ENCODE data around the gene IL6R. TPM values are rescaled to one million over a fixed set of nuclear protein-coding genes. Genes with fewer than 3 reads are reported as not detected.
"Not testable (repeated sequence)": the region's sequence is repeated elsewhere in the genome, so short reads cannot be mapped to it uniquely, and the experiment has no call there.

The IL6R gene
- 22.4 and 32.6 TPM in 2 replicates for total RNA-seq (2014; rRNA removed; shearing (Covaris generic))

DNA sequence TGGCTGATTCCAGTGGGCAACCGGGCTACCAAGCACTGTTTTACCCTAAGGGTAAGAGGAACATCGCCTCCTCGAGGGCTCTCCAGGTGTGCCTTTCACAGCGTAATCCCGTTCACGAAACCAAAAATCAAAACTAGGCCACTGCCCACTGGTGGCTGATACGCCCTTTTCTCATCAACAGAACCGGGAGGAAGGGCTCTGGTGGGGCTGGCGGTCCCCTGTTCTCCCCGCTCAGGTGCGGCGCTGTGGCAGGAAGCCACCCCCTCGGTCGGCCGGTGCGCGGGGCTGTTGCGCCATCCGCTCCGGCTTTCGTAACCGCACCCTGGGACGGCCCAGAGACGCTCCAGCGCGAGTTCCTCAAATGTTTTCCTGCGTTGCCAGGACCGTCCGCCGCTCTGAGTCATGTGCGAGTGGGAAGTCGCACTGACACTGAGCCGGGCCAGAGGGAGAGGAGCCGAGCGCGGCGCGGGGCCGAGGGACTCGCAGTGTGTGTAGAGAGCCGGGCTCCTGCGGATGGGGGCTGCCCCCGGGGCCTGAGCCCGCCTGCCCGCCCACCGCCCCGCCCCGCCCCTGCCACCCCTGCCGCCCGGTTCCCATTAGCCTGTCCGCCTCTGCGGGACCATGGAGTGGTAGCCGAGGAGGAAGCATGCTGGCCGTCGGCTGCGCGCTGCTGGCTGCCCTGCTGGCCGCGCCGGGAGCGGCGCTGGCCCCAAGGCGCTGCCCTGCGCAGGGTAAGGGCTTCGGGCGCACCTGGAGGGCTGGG lies at the start of gene IL6R:
IL6R (plus strand) TSS at position 360 of the 763 bp plus-strand sequence; CDS start at position 647, 287 bp downstream.
- Histone ChIP-seq H3K4me1 (replicated peaks) (peaks cover 38% of the 10 kb centered on the region), H3K4me3 (peak within 1 kb of the TSS; percentile 65), H3K27ac (peak within 1 kb of the TSS; percentile 80), H3K36me3 (no peaks in the 10 kb centered on the region), H3K9me3 (replicated peaks) (no peaks in the 10 kb centered on the region), H3K27me3 (replicated peaks) (no peaks in the 10 kb centered on the region)
- peak; percentile 83 to 93 for DNase-seq (ENCODE audit: low read depth in 1 of 2, low spot score in 2 of 2)

GRCh38 chr1:154358519-154358918 lies 46.6 kb upstream of the IL6R start:
- H3K4me1 ChIP-seq (replicated peaks): peaks cover under 1% of the 10 kb centered on the region; the same call in 1 of the 2 replicates
- no peaks in the 10 kb centered on the region for H3K27me3 ChIP-seq (replicated peaks)
- DNase-seq (ENCODE audit: low read depth in 1 of 2, low spot score in 2 of 2): no peak
- H3K27ac ChIP-seq: no peak overlapping the region
- H3K4me3 ChIP-seq: no peak overlapping the region
- 0 out of 2 replicates have a peak, but pooled peaks cover 7% of the 10 kb centered on the region for H3K9me3 ChIP-seq (replicated peaks)
- no peaks in the 10 kb centered on the region for H3K36me3 ChIP-seq

- Histone ChIP-seq H3K36me3 (no peaks in the 10 kb centered on the region), H3K9me3 (replicated peaks) (0 out of 2 replicates have a peak, but pooled peaks cover 7% of the 10 kb centered on the region), H3K4me3 (no peak overlapping the region), H3K4me1 (replicated peaks) (no peaks in the 10 kb centered on the region), H3K27ac (no peak overlapping the region), H3K27me3 (replicated peaks) (no peaks in the 10 kb centered on the region)
- DNase-seq (ENCODE audit: low read depth in 1 of 2, low spot score in 2 of 2): no peak
These were observed 44.9 kb upstream of the IL6R start for GRCh38 chr1:154360288-154360687.

DNA sequence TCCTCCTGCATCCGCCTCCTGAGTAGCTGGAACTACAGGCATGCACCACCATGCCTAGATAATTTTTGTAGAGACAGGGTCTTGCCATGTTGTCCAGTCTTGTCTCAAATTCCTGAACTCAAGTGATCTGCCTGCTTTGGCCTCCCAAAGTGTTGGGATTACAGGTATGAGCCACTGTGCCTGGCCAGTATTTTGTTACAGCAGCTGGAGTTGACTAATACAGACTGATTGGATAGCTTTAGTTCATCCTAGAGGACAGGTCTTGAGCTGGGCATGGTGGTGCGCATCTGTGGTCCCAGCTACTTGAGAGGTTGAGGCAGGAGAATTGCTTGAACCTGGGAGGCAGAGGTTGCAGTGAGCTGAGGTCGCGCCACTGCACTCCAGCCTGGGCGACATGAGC lies 44.3 kb upstream of the IL6R start:
- not testable (repeated sequence) for DNase-seq (ENCODE audit: low read depth in 1 of 2, low spot score in 2 of 2); H3K4me3 ChIP-seq; H3K36me3 ChIP-seq; H3K27me3 ChIP-seq (replicated peaks); H3K27ac ChIP-seq; H3K4me1 ChIP-seq (replicated peaks); H3K9me3 ChIP-seq (replicated peaks)

DNA sequence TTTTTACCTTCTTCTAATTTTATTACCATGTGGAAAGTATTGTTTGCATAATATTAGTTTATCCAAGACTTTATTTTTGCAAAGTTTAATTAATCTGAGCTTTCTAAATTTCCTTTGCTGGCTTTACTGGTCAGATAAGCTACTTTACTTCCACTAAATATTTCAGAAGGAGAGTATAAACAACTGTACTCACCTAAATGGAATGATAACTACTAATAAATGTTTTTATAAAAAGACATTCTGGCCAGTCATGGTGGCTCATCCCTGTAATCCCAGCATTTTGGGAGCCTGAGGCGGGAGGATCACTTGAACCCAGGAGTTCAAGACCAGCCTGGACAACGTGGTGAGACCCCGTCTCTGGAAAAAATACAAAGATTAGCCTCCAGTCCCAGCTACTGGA lies 43.8 kb upstream of the IL6R start:
- no peak for DNase-seq (ENCODE audit: low read depth in 1 of 2, low spot score in 2 of 2)
- H3K27me3 ChIP-seq (replicated peaks): no peaks in the 10 kb centered on the region

DNA sequence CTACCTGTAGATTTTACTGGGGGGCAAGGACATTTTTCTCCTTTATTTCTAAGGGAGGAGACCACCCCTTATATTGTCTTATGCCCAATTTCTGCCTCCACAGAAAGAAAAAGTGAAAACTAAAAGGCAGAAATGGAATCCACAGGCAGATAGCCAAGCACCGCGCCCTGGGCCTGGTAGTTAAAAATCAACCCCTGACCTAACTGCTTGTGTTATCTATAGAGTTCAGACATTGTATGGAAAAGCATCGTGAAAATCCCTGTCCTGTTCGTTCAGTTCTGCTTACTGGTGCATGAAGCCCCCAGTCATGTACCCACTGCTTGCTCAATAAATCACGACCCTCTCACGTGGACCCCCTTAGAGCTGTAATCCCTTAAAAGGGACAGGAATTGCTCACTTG lies 33.7 kb upstream of the IL6R start:
- DNase-seq (ENCODE audit: low read depth in 1 of 2, low spot score in 2 of 2): no peak
- H3K4me1 ChIP-seq (replicated peaks): no peaks in the 10 kb centered on the region
- H3K36me3 ChIP-seq: no peaks in the 10 kb centered on the region
- H3K27me3 ChIP-seq (replicated peaks): no peaks in the 10 kb centered on the region
- no peak overlapping the region for H3K27ac ChIP-seq
- no peaks in the 10 kb centered on the region for H3K9me3 ChIP-seq (replicated peaks)
- no peak overlapping the region for H3K4me3 ChIP-seq

More for the DNA sequence above, 43.8 kb upstream of the IL6R start:
- 0 out of 2 replicates have a peak, but pooled peaks cover 7% of the 10 kb centered on the region for H3K9me3 ChIP-seq (replicated peaks)
- no peaks in the 10 kb centered on the region for H3K4me1 ChIP-seq (replicated peaks)
- H3K27ac ChIP-seq: no peak overlapping the region
- H3K36me3 ChIP-seq: no peaks in the 10 kb centered on the region
- H3K4me3 ChIP-seq: no peak overlapping the region

GRCh38 chr1:154373777-154374357 lies 31.3 kb upstream of the IL6R start:
- H3K9me3 ChIP-seq (replicated peaks); H3K4me3 ChIP-seq; DNase-seq (ENCODE audit: low read depth in 1 of 2, low spot score in 2 of 2); H3K27ac ChIP-seq; H3K4me1 ChIP-seq (replicated peaks); H3K36me3 ChIP-seq; H3K27me3 ChIP-seq (replicated peaks): not testable (repeated sequence)

DNA sequence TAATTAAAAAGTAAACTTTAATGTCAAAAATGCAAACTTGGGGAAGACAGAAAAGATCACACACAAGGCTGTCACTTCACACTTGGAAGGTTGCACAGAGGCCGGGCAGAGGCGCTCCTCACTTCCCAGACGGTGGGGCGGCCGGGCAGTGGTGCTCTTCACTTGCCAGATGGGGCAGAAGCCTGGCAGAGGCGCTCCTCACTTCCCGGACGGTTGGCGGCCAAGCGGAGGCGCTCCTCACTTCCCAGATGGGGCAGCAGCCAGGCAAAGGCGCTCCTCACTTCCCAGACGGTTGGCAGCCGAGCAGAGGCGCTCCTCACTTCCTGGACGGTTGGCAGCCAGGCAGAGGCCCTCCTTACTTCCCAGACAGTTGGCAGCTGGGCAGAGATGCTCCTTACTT lies 25.8 kb upstream of the IL6R start:
- no peak for DNase-seq (ENCODE audit: low read depth in 1 of 2, low spot score in 2 of 2)
- Histone ChIP-seq H3K9me3 (replicated peaks) (no peaks in the 10 kb centered on the region), H3K4me1 (replicated peaks) (no peaks in the 10 kb centered on the region), H3K27ac (no peak overlapping the region), H3K4me3 (no peak overlapping the region), H3K27me3 (replicated peaks) (no peaks in the 10 kb centered on the region), H3K36me3 (no peaks in the 10 kb centered on the region)

DNA sequence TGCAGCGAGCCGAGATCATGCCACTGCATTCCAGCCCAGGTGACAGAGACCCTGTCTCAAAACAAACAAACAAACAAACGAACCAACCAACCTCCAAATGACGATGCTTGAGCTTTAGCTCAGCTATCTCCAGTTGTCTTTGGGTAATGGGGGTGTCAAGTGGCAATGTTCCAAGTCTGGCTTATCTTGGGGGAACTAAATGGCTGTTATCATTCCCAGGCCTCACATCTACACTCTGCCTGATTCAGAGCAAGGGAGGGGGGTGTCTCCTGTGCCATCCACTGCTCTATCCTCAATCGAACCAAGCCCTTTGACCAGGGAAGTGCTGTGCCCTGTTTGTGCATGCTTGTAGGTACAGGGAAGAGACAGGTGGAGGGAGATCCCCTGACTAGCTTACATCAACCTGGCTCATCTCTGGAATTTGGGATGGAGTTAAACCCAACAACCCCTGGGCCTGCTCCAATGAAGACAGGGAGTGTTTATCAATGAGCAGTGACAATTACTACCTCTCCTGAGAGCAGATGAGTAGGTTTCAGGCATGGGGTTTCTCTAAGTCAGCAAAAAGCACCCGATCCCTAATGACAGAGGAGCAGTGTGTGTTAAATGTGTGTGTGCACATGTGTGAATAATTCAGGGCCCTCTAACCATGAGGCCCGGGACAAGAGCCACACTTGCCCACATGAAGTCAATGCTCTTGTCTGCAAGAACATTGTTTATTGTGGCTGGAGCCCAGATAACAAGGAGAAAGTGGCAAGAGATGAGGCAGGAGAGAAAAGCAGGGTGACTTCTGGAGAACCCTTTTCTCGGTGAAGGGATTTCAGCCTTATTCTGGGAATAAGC lies 20.3 kb upstream of the IL6R start:
- H3K4me3 ChIP-seq: no peak overlapping the region
- H3K27ac ChIP-seq: no peak overlapping the region
- no peak for DNase-seq (ENCODE audit: low read depth in 1 of 2, low spot score in 2 of 2)
- H3K4me1 ChIP-seq (replicated peaks): peaks cover 7% of the 10 kb centered on the region
- 0 out of 2 replicates have a peak, but pooled peaks cover 3% of the 10 kb centered on the region for H3K27me3 ChIP-seq (replicated peaks)
- no peaks in the 10 kb centered on the region for H3K36me3 ChIP-seq
- no peaks in the 10 kb centered on the region for H3K9me3 ChIP-seq (replicated peaks)

DNA sequence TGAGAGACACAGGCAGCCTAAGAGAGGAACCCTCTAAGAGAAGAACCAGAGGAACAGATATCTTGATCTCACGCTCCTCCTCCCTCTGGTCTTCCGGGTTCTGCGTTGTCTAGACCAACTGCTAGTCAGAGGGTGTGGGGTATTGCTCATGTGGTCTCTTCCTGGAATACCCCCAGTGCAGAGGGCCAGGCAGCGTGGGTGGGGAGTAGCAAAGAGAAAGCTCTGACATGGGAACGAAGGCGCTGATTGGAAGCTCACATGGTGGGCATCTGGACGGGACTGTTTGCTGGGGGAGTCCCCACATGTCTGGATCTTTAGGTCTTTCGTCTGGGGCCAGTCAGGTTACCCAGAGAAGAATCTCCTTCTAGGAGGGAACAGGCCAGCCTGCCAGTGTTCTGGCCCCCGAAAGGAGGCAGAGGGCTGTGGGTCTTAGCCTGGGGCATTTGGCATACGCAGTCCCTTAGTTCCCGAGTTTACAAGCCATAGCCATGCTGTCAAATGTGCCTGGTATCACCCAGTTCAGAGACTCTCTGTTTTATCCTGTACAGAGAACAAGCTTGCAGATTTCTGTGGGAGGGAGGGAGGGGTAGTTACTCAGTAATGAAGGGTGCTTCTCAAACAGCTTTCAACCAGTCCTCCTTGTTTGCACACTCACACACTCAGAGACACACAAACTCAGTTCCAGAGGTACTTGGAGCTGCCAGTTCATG lies 18.3 kb upstream of the IL6R start:
- Histone ChIP-seq H3K27me3 (replicated peaks) (0 out of 2 replicates have a peak, but pooled peaks cover 3% of the 10 kb centered on the region), H3K9me3 (replicated peaks) (no peaks in the 10 kb centered on the region), H3K4me3 (no peak overlapping the region), H3K4me1 (replicated peaks) (peaks cover 7% of the 10 kb centered on the region), H3K27ac (no peak overlapping the region), H3K36me3 (no peaks in the 10 kb centered on the region)
- no peak for DNase-seq (ENCODE audit: low read depth in 1 of 2, low spot score in 2 of 2)

DNA sequence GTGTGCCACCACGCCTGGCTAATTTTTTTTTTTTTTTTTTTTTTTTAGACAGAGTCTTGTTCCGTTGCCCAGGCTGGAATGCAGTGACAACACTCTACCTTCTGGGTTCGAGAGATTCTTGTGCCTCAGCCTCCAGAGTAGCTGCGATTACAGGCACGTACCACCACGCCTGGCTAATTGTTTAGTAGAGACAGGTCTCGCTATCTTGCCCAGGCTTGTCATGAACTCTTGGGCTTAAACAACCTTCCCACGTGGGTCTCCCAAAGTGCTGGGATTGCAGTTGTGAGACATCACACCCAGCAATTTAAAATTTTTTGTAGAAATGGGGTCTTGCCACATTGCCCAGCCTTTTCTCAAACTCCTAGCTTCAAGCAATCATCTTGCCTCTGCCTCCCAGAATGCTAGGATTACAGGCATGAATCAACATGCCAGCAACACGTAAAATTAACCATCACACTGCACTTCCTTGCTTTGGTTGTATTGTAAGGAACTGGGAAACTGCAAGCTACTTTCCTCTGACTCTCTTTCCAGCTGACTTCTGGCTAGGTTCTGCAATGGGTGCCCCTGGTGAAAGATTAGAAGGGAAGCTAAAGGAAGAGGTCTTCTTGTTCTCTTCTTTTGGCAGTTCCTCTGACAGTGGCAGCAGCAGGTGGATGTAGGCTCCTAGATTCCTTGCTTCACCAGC lies 13.9 kb upstream of the IL6R start:
- no peak overlapping the region for H3K4me3 ChIP-seq
- no peaks in the 10 kb centered on the region for H3K9me3 ChIP-seq (replicated peaks)
- H3K36me3 ChIP-seq: no peaks in the 10 kb centered on the region
- no peak for DNase-seq (ENCODE audit: low read depth in 1 of 2, low spot score in 2 of 2)
- no peak overlapping the region for H3K27ac ChIP-seq
- H3K4me1 ChIP-seq (replicated peaks): peaks cover 7% of the 10 kb centered on the region
- H3K27me3 ChIP-seq (replicated peaks): 0 out of 2 replicates have a peak, but pooled peaks cover 2% of the 10 kb centered on the region

DNA sequence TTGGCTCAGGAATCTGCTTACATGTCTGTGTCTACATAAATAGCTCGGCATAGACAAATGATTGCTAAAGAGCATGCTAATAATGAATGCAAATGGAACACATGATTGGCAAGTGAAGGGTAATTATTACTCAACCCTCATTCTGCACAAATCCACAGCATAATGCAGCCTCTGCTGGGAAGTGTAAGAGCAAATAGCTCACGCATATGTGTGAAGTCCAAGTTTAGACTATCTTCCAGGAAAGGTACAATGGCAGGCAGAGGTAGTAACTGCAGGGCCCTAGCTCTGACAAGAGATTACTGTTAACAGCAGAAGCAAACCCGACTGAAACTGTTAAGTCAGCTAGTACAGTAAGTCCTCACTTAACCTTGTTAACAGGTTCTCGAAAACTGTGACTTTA lies 7.0 kb upstream of the IL6R start:
- Histone ChIP-seq H3K36me3 (no peaks in the 10 kb centered on the region), H3K4me1 (replicated peaks) (no peaks in the 10 kb centered on the region), H3K4me3 (no peak overlapping the region), H3K27ac (no peak overlapping the region), H3K9me3 (replicated peaks) (no peaks in the 10 kb centered on the region), H3K27me3 (replicated peaks) (no peaks in the 10 kb centered on the region)
- no peak for DNase-seq (ENCODE audit: low read depth in 1 of 2, low spot score in 2 of 2)

DNA sequence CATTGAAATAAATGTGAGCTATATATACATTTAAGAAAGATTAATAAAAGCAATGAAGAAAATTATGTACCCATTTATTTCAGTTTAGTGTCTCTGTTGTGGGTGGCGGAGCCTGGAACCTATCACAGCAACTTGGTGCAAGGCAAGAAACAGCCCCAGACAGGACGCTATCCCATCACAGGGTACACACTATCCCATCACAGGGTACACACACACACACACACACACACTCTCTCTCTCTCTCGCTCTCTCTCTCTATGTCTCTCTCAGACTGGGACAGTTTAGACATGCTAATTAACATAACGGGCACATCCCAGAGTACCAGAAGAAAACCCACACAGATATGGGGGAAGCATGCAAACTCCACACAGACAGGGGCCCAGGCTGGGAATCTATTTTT lies 6.5 kb upstream of the IL6R start:
- no peaks in the 10 kb centered on the region for H3K27me3 ChIP-seq (replicated peaks)
- no peak for DNase-seq (ENCODE audit: low read depth in 1 of 2, low spot score in 2 of 2)
- no peak overlapping the region for H3K4me3 ChIP-seq
- no peak overlapping the region for H3K27ac ChIP-seq
- no peaks in the 10 kb centered on the region for H3K36me3 ChIP-seq
- no peaks in the 10 kb centered on the region for H3K9me3 ChIP-seq (replicated peaks)
- H3K4me1 ChIP-seq (replicated peaks): no peaks in the 10 kb centered on the region

Data from SJSA1 (cell line).